OCI-M2 (cell line): ENCODE results near the gene NUMBL.
A peak's percentile ranks its signal among the peaks of the same experiment; 100 is the strongest.

Experiments
- DNase-seq: peaks from one replicate; lab custom pipeline; 2025; ENCODE audit not compliant: unreplicated experiment; lab: John Stamatoyannopoulos, UW

The NUMBL gene

GRCh38 chr19:40716482-40717324 lies 26.3 kb upstream of the NUMBL start, which contains the start of the genes COQ8B and ITPKC:
COQ8B (minus strand) TSS chr19:40716886; CDS start chr19:40714632, 2,254 bp downstream.
ITPKC (plus strand) TSS chr19:40717112; CDS start chr19:40717136, 24 bp downstream.
- peak; percentile 92 for DNase-seq

DNA sequence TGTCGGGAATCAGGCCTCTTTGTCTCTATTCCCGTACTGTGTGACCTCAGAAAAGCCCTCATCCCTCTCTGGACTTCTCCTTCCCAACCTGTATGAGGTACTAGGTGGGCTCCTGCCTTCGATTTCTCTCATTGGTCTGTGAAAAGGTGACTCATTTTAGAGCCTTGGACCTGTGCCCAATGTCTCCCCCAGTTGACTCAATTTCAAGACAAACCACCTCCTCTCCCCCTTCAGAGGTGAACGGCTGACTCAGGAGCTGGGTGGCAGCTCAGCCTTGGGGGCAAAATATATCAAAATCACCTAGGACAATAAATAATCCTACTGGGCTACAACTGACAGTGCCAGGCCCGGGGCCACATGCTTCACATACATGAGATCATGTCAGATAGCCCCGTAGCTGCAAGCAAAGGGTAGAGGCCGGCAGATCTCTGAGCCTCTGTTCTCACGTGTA lies 25.6 kb upstream of the NUMBL start:
- no peak for DNase-seq

- DNase-seq, result peak; percentile 61
These were observed 24.2 kb upstream of the NUMBL start for GRCh38 chr19:40714441-40715299.

DNA sequence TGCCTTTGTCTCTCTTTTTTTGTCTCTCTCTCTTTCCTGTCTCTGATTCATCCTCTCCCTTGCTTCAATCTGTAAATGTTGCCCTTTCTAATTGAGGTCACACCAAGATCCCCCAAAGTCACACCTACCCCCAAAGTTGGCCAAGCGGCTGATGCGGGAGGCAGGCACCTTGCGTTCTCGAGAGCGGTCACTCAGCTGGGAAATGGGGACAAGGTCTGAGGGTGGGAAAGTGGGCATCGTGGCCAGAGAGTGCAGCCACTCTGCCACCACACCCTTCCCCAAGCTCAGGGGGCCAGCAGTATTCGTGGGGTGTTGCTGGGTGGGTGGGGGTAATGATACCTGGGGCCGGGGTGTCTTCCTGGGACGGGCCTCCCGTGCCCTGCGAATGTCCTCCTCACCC lies 23.5 kb upstream of the NUMBL start:
- no peak for DNase-seq

DNA sequence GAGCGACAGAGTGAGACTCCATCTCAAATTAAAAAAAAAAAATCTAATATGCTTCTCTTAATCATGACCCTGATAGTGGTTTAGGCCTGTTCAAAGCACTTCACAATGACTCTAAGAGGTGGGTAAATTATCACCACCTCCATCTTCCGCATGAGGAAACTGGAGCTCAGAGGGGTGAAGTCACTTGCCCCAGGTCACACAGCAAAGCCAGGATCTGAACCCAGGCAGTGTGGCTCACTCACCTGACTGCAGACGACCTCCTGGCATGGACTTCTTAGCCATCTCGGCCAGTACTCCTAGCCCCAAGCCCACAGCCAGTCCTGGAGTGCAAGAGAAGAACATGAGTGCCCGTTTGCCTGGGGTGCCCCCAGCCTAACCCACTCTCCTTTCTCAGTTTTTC lies 19.4 kb upstream of the NUMBL start:
- DNase-seq, result no peak

GRCh38 chr19:40707615-40708014 lies 17.2 kb upstream of the NUMBL start:
- DNase-seq, result no peak

DNA sequence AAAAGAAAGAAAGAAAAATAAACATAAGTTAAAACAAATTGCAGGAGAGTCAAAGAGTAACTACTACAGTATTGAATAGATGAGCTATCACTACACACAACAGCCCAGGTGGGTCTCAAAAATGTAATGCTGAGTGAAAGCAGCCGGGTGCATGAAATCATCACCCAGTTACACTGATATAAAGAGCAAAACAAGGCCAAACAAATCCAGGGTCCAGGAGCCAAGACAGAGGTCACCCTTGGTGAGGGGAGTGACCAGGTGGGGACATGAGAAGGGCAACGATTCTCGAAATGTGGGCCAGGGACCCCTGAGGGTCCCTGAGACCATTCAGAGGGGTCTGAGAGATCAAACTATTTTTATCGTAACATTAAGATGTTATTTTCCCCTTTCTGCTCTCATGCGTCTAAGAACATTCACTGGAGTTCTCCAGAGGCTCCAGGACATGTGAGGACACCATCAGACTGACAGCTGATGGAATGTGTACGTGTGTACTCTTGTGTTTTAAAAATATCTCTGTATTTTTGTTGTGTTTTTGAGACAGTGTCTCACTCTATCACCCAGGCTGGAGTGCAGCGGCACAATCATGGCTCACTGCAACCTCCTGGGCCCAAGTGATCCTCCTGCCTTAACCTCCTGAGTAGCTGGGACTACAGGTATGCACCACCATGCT lies 15.6 kb upstream of the NUMBL start:
- no peak for DNase-seq

DNA sequence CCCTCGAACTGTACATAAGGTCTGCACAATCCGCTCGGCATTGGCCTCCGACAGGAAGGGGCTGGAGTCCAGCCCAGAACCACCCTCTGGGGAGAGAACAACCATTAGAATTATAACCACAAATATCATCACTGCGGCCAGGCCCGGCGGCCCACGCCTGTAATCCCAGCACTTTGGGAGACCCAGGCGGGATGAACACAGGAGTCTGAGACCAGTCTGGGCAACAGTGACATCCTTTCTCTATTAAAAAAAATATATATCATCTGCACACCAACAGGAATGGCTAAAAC lies 14.9 kb upstream of the NUMBL start:
- DNase-seq, result no peak

GRCh38 chr19:40704491-40705361 lies 14.3 kb upstream of the NUMBL start:
- no peak for DNase-seq

DNA sequence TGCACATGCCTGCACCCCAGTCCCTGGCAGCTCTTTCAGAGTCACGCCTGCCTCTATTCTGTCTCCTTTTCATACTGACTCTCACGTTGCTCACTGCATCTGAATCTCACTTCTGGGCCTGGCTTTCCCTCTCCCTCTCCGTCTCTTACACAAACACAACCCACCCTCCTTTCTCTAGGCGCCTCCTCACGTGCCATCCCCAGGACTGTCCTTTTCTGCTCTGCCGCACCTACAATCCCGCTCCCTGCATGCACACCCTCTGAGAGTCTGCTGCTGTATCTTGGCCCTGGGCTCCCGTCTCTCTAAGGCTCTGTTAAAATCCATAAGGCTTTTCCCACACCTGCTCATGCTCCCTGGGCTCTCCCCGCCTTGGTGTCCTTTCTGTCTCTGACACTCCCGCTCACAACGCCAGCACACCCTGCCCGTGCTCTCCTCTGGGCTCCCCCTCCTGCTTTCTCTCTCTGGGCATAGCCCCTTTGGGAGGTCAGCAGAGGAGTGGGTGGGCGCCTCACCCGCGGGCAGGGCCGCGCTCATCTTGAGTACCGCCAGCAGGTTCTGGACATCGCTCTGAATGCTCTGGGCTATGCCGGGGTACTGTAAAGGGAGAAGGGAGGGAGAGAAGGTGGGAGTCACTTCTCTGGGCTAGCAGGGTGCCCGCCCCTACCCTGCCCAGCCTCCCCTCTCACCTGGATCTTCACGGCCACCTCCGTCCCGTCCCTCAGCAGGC lies 12.7 kb upstream of the NUMBL start:
- no peak for DNase-seq

DNA sequence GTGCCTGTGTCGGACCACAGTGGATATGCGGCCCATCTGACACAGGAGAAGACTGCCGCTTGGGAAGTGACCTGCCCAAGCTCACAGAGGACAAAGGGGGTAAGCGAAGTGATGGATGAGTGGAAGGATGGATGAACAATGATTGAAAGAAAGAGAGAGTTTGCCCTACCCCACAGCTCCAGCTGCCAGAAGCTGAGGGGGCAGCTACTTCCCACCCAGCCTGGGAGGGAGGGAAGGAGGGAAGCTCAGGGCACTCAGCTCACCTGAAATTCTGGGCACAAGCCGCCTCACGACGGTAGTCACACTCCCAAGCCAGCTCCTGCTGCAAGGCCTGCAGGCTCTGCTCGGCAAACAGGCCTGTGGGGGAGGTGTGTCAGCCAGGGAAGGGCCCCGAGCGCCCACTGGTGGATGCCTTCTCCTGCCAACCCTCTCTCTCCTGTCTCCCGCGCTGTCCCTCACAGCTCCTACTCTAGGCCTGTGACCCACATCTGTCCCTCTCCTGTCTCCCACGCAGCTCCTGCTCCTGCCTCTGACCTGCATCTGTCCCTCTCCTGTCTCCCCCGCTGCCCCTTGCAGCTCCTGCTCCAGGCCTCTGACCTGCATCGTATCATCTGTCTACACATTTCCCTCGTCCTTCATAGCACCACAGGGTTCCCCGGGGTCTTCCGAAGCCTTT lies 12.0 kb upstream of the NUMBL start:
- DNase-seq, result no peak

GRCh38 chr19:40701758-40702157 lies 11.3 kb upstream of the NUMBL start:
- no peak for DNase-seq

DNA sequence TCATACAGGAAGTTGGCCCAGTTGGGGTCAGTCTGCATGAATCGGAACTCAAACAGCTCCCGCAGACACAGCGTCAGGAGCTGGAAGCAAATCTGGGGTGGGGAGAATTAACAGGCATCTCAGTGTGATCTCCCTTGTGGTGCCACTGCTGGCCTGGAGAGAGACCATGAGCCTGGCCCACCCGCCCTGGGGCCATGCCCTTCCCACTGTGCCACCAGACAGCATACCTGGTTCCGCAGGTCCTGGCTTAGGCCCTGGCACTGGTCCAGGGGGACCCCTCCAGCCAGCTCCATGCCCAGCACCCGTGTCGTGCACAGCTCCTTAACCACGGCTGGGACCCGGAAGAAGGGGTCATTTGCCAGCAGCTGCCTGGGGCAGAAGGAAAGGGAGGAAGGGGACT lies 9.6 kb upstream of the NUMBL start:
- no peak for DNase-seq

DNA sequence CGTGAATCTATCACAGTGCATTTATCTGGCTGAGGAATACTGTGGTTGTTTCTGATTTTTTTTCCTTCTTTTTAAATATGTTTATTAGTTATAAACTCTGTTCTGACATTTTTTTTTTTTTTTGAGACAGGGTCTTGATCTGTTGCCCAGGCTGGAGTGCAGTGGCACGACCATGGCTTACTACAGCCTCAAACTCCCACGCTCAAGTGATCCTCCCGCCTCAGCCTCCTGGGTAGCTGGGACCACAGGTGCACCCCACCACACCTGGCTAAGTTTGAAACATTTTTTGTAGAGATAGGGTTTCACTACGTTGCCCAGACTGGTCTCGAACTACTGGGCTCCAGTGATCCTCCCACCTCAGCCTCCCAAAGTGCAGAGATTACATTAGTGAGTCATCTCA lies 6.6 kb upstream of the NUMBL start:
- DNase-seq, result no peak

- DNase-seq, result no peak
These were observed 5.4 kb upstream of the NUMBL start for GRCh38 chr19:40695881-40696280.

DNA sequence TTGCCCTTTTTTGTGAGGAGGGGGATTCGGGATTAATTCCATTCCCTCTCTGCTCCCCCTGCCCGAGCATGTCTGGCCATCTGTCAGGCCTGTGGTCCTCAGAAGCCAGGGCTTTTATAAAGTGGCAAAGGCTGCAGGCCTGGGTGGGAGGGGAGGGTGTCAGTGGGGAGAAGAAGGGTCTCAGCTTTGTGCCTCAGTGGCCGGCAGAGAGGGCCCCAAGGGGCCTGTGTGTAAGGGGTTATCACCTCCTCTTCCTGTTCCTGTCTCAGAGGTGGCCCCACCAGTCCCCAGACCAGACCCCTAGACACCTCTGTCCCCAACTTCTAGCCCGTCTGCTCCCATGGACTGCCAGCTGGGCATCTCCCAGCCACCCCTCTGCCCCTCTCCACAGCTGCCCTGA lies 3.4 kb upstream of the NUMBL start:
- no peak for DNase-seq

- no peak for DNase-seq
These were observed 2.8 kb upstream of the NUMBL start for GRCh38 chr19:40693150-40693788.

GRCh38 chr19:40692212-40692551 lies 1.7 kb upstream of the NUMBL start:
- no peak for DNase-seq
